HG03103 (cell line): ENCODE data around the gene LIN37.

Source experiments
- ATAC-seq: cut with Tn5 transposase; IDR thresholded peaks from one replicate; pipeline ENCODE4 v1.9.1; 2021; ENCODE audit warnings: low read depth; ENCODE audit not compliant: unreplicated experiment

The LIN37 gene

GRCh38 chr19:35734273-35734672, 14.1 kb upstream of the LIN37 start:
- ATAC-seq, result no peak

- ATAC-seq, result no peak
Observed at GRCh38 chr19:35734889-35735288, 13.5 kb upstream of the LIN37 start.

GRCh38 chr19:35736913-35737886, 11.2 kb upstream of the LIN37 start:
- ATAC-seq, result no peak

- ATAC-seq, result no peak
Observed at GRCh38 chr19:35738021-35738886, 10.1 kb upstream of the LIN37 start.

GRCh38 chr19:35738887-35739229, 9.5 kb upstream of the LIN37 start:
- no peak for ATAC-seq

- no peak for ATAC-seq
Observed at GRCh38 chr19:35739275-35740107, 8.9 kb upstream of the LIN37 start.

GRCh38 chr19:35740108-35740422, 8.3 kb upstream of the LIN37 start:
- ATAC-seq, result peak; percentile 2

GRCh38 chr19:35740423-35741202, 7.8 kb upstream of the LIN37 start:
- peak; percentile 44 for ATAC-seq

GRCh38 chr19:35741203-35741515, 7.2 kb upstream of the LIN37 start:
- no peak for ATAC-seq

- ATAC-seq, result no peak
Observed at GRCh38 chr19:35742121-35742724, 6.2 kb upstream of the LIN37 start, which contains the start of gene IGFLR1. IGFLR1 (minus strand) TSS chr19:35742452; CDS start chr19:35741180, 1,272 bp downstream.

GRCh38 chr19:35743640-35744429, 4.5 kb upstream of the LIN37 start:
- no peak for ATAC-seq

- no peak for ATAC-seq
Observed at GRCh38 chr19:35744430-35745327, 3.7 kb upstream of the LIN37 start.

GRCh38 chr19:35745328-35746086, 2.9 kb upstream of the LIN37 start, which contains the start of the genes PSENEN and U2AF1L4:
PSENEN (plus strand) TSS chr19:35745651; CDS start chr19:35745931, 280 bp downstream.
U2AF1L4 (minus strand) TSS chr19:35745418; CDS start chr19:35745391, 27 bp downstream.
- peak; percentile 34 for ATAC-seq

GRCh38 chr19:35746087-35746462, 2.3 kb upstream of the LIN37 start:
- no peak for ATAC-seq

- no peak for ATAC-seq
Observed at GRCh38 chr19:35746531-35746930, 1.8 kb upstream of the LIN37 start.

- no peak for ATAC-seq
Observed at GRCh38 chr19:35750167-35750566, 1.8 kb downstream of the LIN37 start.
